Type B pancreatic cell (in vitro differentiated cells): ENCODE data around the gene PAXX. TPM values are rescaled to one million over a fixed set of nuclear protein-coding genes. Genes with fewer than 3 reads are reported as not detected.

Experiments
- DNase-seq: peaks from one replicate; pipeline ENCODE4 v3.0.0; 2021; ENCODE audit warnings: mixed read lengths; ENCODE audit not compliant: unreplicated experiment; ENCODE audit errors: extremely low spot score
- H3K27ac Mint-ChIP-seq: 2 replicates; pipeline ENCODE4 v1.8.0; 2021; ENCODE audit warnings: mild to moderate bottlenecking, mixed read lengths
- H3K27me3 Mint-ChIP-seq: 2 replicates; pipeline ENCODE4 v1.8.0; 2021; ENCODE audit warnings: mixed read lengths
- H3K36me3 Mint-ChIP-seq: 2 replicates; pipeline ENCODE4 v1.8.0; 2021; ENCODE audit warnings: mixed read lengths
- H3K4me1 Mint-ChIP-seq: one replicate; pipeline ENCODE4 v1.8.0; 2021; ENCODE audit warnings: mixed read lengths; ENCODE audit not compliant: unreplicated experiment
- H3K4me3 Mint-ChIP-seq: 2 replicates; pipeline ENCODE4 v1.8.0; 2021; ENCODE audit warnings: mild to moderate bottlenecking, mixed read lengths
- H3K9me3 Mint-ChIP-seq: 2 replicates; pipeline ENCODE4 v1.8.0; 2021; ENCODE audit warnings: mixed read lengths
- total RNA-seq: library from RNA; stranded (reverse); gene quantifications from 2 replicates; pipeline ENCODE4 v1.2.1, GENCODE V29; 2021; ENCODE audit warnings: low replicate concordance
- TF ChIP-seq, protein P1 (sequence below): fragments of 200-600 bp; sonication (generic); conservative IDR thresholded peaks from 2 replicates; pipeline ENCODE4 v1.5.0; 2021; ENCODE audit warnings: antibody characterized with exemption, mild to moderate bottlenecking

The PAXX gene
- total RNA-seq, 1 donor from 2014 or later, result 63.4 TPM

DNA sequence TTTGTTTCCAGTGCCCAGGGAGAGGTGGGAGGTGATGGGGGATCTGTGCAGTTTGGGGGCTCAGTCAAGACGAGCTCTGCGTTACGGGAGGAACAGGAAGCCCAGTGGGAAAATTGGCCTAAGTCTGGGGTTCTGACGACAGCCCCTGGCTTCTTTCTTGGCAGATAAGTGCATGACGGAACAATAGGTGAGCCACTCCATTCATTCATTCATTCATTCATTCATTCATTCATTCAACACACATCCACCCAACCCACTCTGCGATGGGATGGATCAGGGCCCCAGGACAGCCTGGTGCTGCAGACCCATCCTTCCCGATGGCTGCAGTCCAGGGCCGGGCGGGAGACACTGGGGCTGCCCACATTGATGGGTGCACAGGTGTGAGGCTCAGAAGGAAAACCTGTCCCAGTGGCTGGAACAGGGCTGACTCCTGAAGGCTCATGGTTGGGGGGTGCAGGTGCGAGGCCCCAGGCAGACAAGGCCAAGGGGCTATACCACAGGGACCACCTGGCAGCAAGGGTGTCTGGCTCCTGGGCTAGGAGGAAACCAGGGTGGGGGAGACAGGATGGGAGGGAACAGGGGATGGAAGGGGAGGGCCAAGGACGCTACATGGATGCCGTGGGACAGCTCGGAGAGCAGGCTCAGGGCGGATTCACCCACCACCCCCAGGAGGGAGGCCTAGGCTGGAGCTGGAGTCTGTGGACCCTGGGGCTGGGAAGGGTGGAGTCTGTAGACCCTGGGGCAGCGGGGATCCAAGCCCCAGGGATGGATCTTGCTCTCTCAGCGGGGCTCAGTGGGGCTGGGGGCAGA lies 11.3 kb upstream of the PAXX start:
- TF ChIP-seq, protein P1, sequence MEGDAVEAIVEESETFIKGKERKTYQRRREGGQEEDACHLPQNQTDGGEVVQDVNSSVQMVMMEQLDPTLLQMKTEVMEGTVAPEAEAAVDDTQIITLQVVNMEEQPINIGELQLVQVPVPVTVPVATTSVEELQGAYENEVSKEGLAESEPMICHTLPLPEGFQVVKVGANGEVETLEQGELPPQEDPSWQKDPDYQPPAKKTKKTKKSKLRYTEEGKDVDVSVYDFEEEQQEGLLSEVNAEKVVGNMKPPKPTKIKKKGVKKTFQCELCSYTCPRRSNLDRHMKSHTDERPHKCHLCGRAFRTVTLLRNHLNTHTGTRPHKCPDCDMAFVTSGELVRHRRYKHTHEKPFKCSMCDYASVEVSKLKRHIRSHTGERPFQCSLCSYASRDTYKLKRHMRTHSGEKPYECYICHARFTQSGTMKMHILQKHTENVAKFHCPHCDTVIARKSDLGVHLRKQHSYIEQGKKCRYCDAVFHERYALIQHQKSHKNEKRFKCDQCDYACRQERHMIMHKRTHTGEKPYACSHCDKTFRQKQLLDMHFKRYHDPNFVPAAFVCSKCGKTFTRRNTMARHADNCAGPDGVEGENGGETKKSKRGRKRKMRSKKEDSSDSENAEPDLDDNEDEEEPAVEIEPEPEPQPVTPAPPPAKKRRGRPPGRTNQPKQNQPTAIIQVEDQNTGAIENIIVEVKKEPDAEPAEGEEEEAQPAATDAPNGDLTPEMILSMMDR, result no peak
- Mint-ChIP-seq H3K27ac (no peak overlapping the region), H3K4me1 (peaks cover 5% of the 10 kb centered on the region), H3K9me3 (no peaks in the 10 kb centered on the region), H3K27me3 (peaks cover 5% of the 10 kb centered on the region), H3K36me3 (no peaks in the 10 kb centered on the region), H3K4me3 (no peak overlapping the region)
- DNase-seq, result no peak

DNA sequence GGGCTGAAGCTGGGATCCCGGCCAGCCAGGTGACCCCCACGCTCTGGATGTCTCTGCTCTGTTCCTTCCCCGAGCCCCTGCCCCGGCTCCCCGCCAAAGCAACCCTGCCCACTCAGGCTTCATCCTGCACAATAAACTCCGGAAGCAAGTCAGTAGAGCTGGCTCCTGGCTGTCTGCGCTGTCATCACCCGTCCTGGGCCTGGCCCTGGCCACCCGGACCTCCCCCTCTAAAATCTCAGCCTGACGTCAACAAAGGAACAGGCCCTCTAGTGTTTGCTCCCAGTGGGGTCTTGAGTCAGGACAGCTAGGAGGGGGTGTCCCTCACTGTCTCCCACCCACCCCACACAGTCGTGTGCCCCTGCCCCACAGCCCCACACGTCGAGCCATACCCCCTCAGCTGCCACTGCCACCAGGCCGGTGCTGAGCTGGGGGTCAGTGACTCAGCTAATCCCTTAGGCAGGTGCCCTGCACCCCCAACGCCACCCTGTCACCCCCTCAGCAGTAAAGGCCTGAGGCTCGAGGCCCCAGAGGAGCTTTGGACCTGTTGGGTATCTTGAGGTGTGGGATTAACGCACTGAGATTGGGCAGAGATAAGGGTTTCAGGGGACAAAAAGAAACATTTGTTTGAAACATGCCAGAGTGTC lies 10.5 kb upstream of the PAXX start:
- Mint-ChIP-seq H3K36me3 (no peaks in the 10 kb centered on the region), H3K27me3 (peaks cover 8% of the 10 kb centered on the region), H3K27ac (no peak overlapping the region), H3K9me3 (no peaks in the 10 kb centered on the region), H3K4me1 (peaks cover 5% of the 10 kb centered on the region), H3K4me3 (no peak overlapping the region)
- TF ChIP-seq, protein P1, result no peak
- no peak for DNase-seq

DNA sequence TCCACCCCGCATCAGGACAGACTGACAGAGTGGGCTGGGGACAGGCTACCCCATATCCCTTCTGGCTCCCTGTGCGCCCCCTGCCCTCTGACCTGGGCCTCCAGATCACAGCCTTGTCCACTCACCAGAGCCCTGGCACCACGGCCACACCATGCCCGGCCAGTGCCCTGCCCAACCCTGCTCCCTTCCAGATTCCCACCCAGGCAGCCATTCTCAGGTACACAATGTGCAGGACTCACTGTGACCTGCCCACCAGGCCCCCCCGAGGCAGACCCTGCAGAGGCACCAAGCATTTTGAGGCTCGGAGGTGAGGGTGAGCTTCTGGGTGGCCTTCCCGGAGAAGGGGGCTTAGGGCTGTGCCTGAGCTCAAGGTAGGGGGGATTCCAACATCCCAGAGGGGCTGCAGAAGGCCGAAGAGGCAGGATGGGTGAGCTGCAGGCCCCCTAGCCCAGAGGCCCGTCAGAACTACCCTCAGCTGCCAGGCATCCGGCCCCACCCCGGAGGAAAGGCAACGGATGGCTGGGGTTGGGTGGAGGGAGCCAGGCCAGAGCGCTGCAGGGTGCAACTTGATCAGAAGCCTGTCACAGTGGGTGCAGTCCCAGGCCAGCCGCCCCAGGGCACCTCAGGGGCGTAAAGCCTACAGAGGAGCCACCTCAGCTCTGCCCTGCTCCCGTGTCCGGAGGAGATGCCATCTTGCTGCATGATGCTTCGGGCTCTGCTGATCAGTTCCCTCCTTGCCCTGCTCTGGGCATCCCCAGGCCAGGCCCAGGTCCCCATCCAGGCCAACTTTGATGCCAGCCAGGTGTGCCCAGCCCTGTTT lies 9.8 kb upstream of the PAXX start, which contains the start of gene LCNL1:
LCNL1 (plus strand) TSS at position 762 of the 820 bp plus-strand sequence. CDS start 594 bp downstream, outside the sequence.
- DNase-seq, result no peak
- no peaks in the 10 kb centered on the region for H3K9me3 Mint-ChIP-seq
- H3K4me1 Mint-ChIP-seq, result peaks cover 5% of the 10 kb centered on the region
- no peak within 1 kb of the TSS for H3K4me3 Mint-ChIP-seq
- no peaks in the 10 kb centered on the region for H3K36me3 Mint-ChIP-seq
- TF ChIP-seq, protein P1, result no peak
- peak within 1 kb of the TSS; percentile 2 for H3K27ac Mint-ChIP-seq
- peaks cover 8% of the 10 kb centered on the region for H3K27me3 Mint-ChIP-seq

DNA sequence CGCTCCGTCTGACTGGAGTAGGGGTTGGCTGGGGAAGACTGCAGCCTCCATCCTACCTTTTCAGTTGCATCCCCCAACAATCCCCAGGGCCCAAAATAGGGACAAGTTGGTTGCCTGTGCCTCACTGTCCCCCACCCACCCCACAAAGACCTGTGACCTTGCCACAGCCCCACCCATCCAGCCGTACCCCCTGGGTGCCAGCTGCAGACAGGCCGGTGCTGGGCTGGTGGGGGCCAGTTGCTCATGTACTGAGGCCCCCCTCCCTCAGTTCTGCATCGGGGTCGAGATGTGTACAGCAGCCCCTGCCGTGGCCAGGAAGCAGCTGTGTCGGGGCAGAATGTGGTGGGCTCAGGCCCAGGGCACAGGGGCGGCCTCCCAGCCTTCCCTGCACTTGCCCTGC lies 9.1 kb upstream of the PAXX start:
- TF ChIP-seq, protein P1, result no peak
- Mint-ChIP-seq H3K27ac (no peak overlapping the region), H3K4me1 (peaks cover 5% of the 10 kb centered on the region), H3K27me3 (peaks cover 11% of the 10 kb centered on the region), H3K9me3 (no peaks in the 10 kb centered on the region), H3K4me3 (no peak overlapping the region), H3K36me3 (no peaks in the 10 kb centered on the region)
- DNase-seq, result no peak

GRCh38 chr9:136983656-136984314 lies 8.4 kb upstream of the PAXX start:
- H3K4me1 Mint-ChIP-seq, result peaks cover 5% of the 10 kb centered on the region
- no peaks in the 10 kb centered on the region for H3K36me3 Mint-ChIP-seq
- no peak overlapping the region for H3K4me3 Mint-ChIP-seq
- peaks cover 11% of the 10 kb centered on the region for H3K27me3 Mint-ChIP-seq
- H3K9me3 Mint-ChIP-seq, result no peaks in the 10 kb centered on the region
- TF ChIP-seq, protein P1, result no peak
- H3K27ac Mint-ChIP-seq, result peak overlapping the region; percentile 2
- DNase-seq, result no peak
